Measurements from ENCODE around the gene RSRC1. TPM values are rescaled to one million over a fixed set of nuclear protein-coding genes. Genes with fewer than 3 reads are reported as not detected.
"Not testable (repeated sequence)": the region's sequence is repeated elsewhere in the genome, so short reads cannot be mapped to it uniquely, and the experiment has no call there.

The RSRC1 gene
- total RNA-seq, 1 donor from 2014 or later: 46.9 TPM

GRCh38 chr3:158103887-158104327 is 6.0 kb upstream of the RSRC1 start:
- Mint-ChIP-seq H3K4me3 (ENCODE audit: low read depth) (peak overlapping the region; percentile 21), H3K9me3 (no peaks in the 10 kb centered on the region), H3K36me3 (ENCODE audit: low read depth) (peaks cover 3% of the 10 kb centered on the region), H3K27ac (no peak overlapping the region), H3K27me3 (ENCODE audit: low read depth) (peaks cover 89% of the 10 kb centered on the region), H3K4me1 (ENCODE audit: low read depth) (peaks cover 31% of the 10 kb centered on the region)
- intact Hi-C loops (cut with micrococcal nuclease): loop anchor here (5.0 kb wide), 2 partner anchors 487 to 667 kb away; partner anchors contain the start of gene PTX3
- no peak for DNase-seq (ENCODE audit: low spot score)

GRCh38 chr3:158104431-158104921 is 5.4 kb upstream of the RSRC1 start:
- no peak overlapping the region for H3K27ac Mint-ChIP-seq
- peaks cover 3% of the 10 kb centered on the region for H3K36me3 Mint-ChIP-seq (ENCODE audit: low read depth)
- peaks cover 32% of the 10 kb centered on the region for H3K4me1 Mint-ChIP-seq (ENCODE audit: low read depth)
- H3K9me3 Mint-ChIP-seq: no peaks in the 10 kb centered on the region
- H3K27me3 Mint-ChIP-seq (ENCODE audit: low read depth): peaks cover 85% of the 10 kb centered on the region
- intact Hi-C loops (cut with micrococcal nuclease): loop anchor here (5.0 kb wide), 2 partner anchors 487 to 667 kb away; partner anchors contain the start of gene PTX3
- H3K4me3 Mint-ChIP-seq (ENCODE audit: low read depth): no peak overlapping the region
- no peak for DNase-seq (ENCODE audit: low spot score)

GRCh38 chr3:158105119-158105709 is 4.7 kb upstream of the RSRC1 start:
- no peak overlapping the region for H3K27ac Mint-ChIP-seq
- peak overlapping the region; percentile 57 for H3K4me3 Mint-ChIP-seq (ENCODE audit: low read depth)
- H3K27me3 Mint-ChIP-seq (ENCODE audit: low read depth): peaks cover 83% of the 10 kb centered on the region
- no peaks in the 10 kb centered on the region for H3K9me3 Mint-ChIP-seq
- intact Hi-C loops (cut with micrococcal nuclease): loop anchor here (5.0 kb wide), 1 partner anchor 432 kb away; no protein-coding TSS in a partner anchor
- peaks cover 37% of the 10 kb centered on the region for H3K4me1 Mint-ChIP-seq (ENCODE audit: low read depth)
- peaks cover 6% of the 10 kb centered on the region for H3K36me3 Mint-ChIP-seq (ENCODE audit: low read depth)
- no peak for DNase-seq (ENCODE audit: low spot score)

- peaks cover 40% of the 10 kb centered on the region for H3K4me1 Mint-ChIP-seq (ENCODE audit: low read depth)
- no peak for DNase-seq (ENCODE audit: low spot score)
- H3K9me3 Mint-ChIP-seq: no peaks in the 10 kb centered on the region
- H3K36me3 Mint-ChIP-seq (ENCODE audit: low read depth): peaks cover 6% of the 10 kb centered on the region
- H3K27me3 Mint-ChIP-seq (ENCODE audit: low read depth): peaks cover 77% of the 10 kb centered on the region
- H3K27ac Mint-ChIP-seq: no peak overlapping the region
- intact Hi-C loops (cut with micrococcal nuclease): loop anchor here (1.0 to 5.0 kb wide), 2 partner anchors 208 to 432 kb away; no protein-coding TSS in a partner anchor
- peak overlapping the region; percentile 83 for H3K4me3 Mint-ChIP-seq (ENCODE audit: low read depth)
These were observed 4.1 kb upstream of the RSRC1 start for GRCh38 chr3:158105710-158106253.

GRCh38 chr3:158106766-158107471 is 3.0 kb upstream of the RSRC1 start:
- H3K36me3 Mint-ChIP-seq (ENCODE audit: low read depth): peaks cover 12% of the 10 kb centered on the region
- peaks cover 68% of the 10 kb centered on the region for H3K27me3 Mint-ChIP-seq (ENCODE audit: low read depth)
- no peaks in the 10 kb centered on the region for H3K9me3 Mint-ChIP-seq
- intact Hi-C loops (cut with micrococcal nuclease): loop anchor here (1.0 to 5.0 kb wide), 2 partner anchors 206 to 430 kb away; no protein-coding TSS in a partner anchor
- H3K4me3 Mint-ChIP-seq (ENCODE audit: low read depth): peak overlapping the region; percentile 73
- H3K27ac Mint-ChIP-seq: peak overlapping the region; percentile 35
- H3K4me1 Mint-ChIP-seq (ENCODE audit: low read depth): peaks cover 51% of the 10 kb centered on the region
- no peak for DNase-seq (ENCODE audit: low spot score)

- Mint-ChIP-seq H3K27me3 (ENCODE audit: low read depth) (peaks cover 59% of the 10 kb centered on the region), H3K27ac (no peak overlapping the region), H3K4me3 (ENCODE audit: low read depth) (peak overlapping the region; percentile 73), H3K36me3 (ENCODE audit: low read depth) (peaks cover 20% of the 10 kb centered on the region), H3K4me1 (ENCODE audit: low read depth) (peaks cover 54% of the 10 kb centered on the region), H3K9me3 (peaks cover 3% of the 10 kb centered on the region)
- no peak for DNase-seq (ENCODE audit: low spot score)
- intact Hi-C loops (cut with micrococcal nuclease): loop anchor here (5.0 kb wide), 1 partner anchor 429 kb away; no protein-coding TSS in a partner anchor
These were observed 2.1 kb upstream of the RSRC1 start for GRCh38 chr3:158107605-158108444.

- Mint-ChIP-seq H3K27ac (no peak overlapping the region), H3K4me1 (ENCODE audit: low read depth) (peaks cover 53% of the 10 kb centered on the region), H3K4me3 (ENCODE audit: low read depth) (peak overlapping the region; percentile 15), H3K9me3 (peaks cover 9% of the 10 kb centered on the region), H3K27me3 (ENCODE audit: low read depth) (peaks cover 52% of the 10 kb centered on the region), H3K36me3 (ENCODE audit: low read depth) (peaks cover 20% of the 10 kb centered on the region)
- no peak for DNase-seq (ENCODE audit: low spot score)
- intact Hi-C loops (cut with micrococcal nuclease): loop anchor here (5.0 kb wide), 1 partner anchor 429 kb away; no protein-coding TSS in a partner anchor
These were observed 1.4 kb upstream of the RSRC1 start for GRCh38 chr3:158108445-158108985.

- intact Hi-C loops (cut with micrococcal nuclease): loop anchor here (5.0 kb wide), 1 partner anchor 428 kb away; no protein-coding TSS in a partner anchor
- peaks cover 45% of the 10 kb centered on the region for H3K4me1 Mint-ChIP-seq (ENCODE audit: low read depth)
- H3K27ac Mint-ChIP-seq: peak overlapping the region; percentile 60
- H3K4me3 Mint-ChIP-seq (ENCODE audit: low read depth): peak overlapping the region; percentile 89
- H3K27me3 Mint-ChIP-seq (ENCODE audit: low read depth): peaks cover 44% of the 10 kb centered on the region
- peaks cover 28% of the 10 kb centered on the region for H3K36me3 Mint-ChIP-seq (ENCODE audit: low read depth)
- no peak for DNase-seq (ENCODE audit: low spot score)
- peaks cover 17% of the 10 kb centered on the region for H3K9me3 Mint-ChIP-seq
These were observed 540 bp upstream of the RSRC1 start for GRCh38 chr3:158109295-158109803.

GRCh38 chr3:158110658-158111018 is 749 bp downstream of the RSRC1 start:
- peak overlapping the region; percentile 89 for H3K4me3 Mint-ChIP-seq (ENCODE audit: low read depth)
- H3K36me3 Mint-ChIP-seq (ENCODE audit: low read depth): peaks cover 34% of the 10 kb centered on the region
- H3K27ac Mint-ChIP-seq: peak overlapping the region; percentile 60
- H3K27me3 Mint-ChIP-seq (ENCODE audit: low read depth): peaks cover 34% of the 10 kb centered on the region
- intact Hi-C loops (cut with micrococcal nuclease): loop anchor here (1.0 to 10.0 kb wide), 5 partner anchors 12 to 534 kb away; partner anchors contain the start of gene GFM1
- H3K4me1 Mint-ChIP-seq (ENCODE audit: low read depth): peaks cover 48% of the 10 kb centered on the region
- peaks cover 25% of the 10 kb centered on the region for H3K9me3 Mint-ChIP-seq
- no peak for DNase-seq (ENCODE audit: low spot score)

- H3K4me1 Mint-ChIP-seq (ENCODE audit: low read depth): peaks cover 39% of the 10 kb centered on the region
- peaks cover 25% of the 10 kb centered on the region for H3K9me3 Mint-ChIP-seq
- no peak for DNase-seq (ENCODE audit: low spot score)
- no peak overlapping the region for H3K27ac Mint-ChIP-seq
- peaks cover 34% of the 10 kb centered on the region for H3K36me3 Mint-ChIP-seq (ENCODE audit: low read depth)
- intact Hi-C loops (cut with micrococcal nuclease): loop anchor here (2.0 to 10.0 kb wide), 3 partner anchors 57 to 533 kb away; partner anchors contain the start of gene GFM1
- peak overlapping the region; percentile 59 for H3K4me3 Mint-ChIP-seq (ENCODE audit: low read depth)
- H3K27me3 Mint-ChIP-seq (ENCODE audit: low read depth): peaks cover 25% of the 10 kb centered on the region
These were observed 2.0 kb downstream of the RSRC1 start for GRCh38 chr3:158111861-158112260.

- not testable (repeated sequence) for H3K27me3 Mint-ChIP-seq (ENCODE audit: low read depth); H3K27ac Mint-ChIP-seq; DNase-seq (ENCODE audit: low spot score); H3K4me3 Mint-ChIP-seq (ENCODE audit: low read depth)
- intact Hi-C loops (cut with micrococcal nuclease): loop anchor here (10.0 kb wide), 1 partner anchor 531 kb away; the partner anchor contains the start of gene GFM1
- H3K4me1 Mint-ChIP-seq (ENCODE audit: low read depth): peaks cover 34% of the 10 kb centered on the region
- peaks cover 25% of the 10 kb centered on the region for H3K9me3 Mint-ChIP-seq
- peaks cover 34% of the 10 kb centered on the region for H3K36me3 Mint-ChIP-seq (ENCODE audit: low read depth)
These were observed 3.7 kb downstream of the RSRC1 start for GRCh38 chr3:158113595-158113994.
